ENCODE data around the gene CACNG6. TPM values are rescaled to one million over a fixed set of nuclear protein-coding genes. Genes with fewer than 3 reads are reported as not detected.

Gene CACNG6
- total RNA-seq, 1 donor from 2014 or later, result not detected

DNA sequence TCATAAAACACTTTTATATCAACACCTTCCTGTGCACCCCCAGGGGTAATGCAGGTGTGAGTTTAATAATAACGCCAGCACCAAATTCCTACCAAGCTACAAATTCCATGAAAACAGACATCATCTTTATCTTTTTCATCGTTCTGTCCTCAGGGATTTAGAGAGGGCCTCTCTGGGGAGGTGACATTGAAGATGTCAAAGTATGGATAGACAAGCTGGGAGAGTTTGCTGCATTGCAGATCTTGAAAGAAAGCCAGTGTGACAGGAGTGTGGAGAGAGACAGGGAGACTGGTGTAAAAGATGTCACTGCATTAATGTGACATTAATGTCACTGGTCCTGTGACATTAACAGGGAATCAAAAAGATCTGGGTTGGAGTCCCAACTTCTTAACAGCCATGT is 10.1 kb downstream of the CACNG6 start:
- no peak overlapping the region for H3K4me3 Mint-ChIP-seq (ENCODE audit: unreplicated experiment)
- no peak overlapping the region for H3K27ac Mint-ChIP-seq (ENCODE audit: unreplicated experiment)
- no peaks in the 10 kb centered on the region for H3K27me3 Mint-ChIP-seq (ENCODE audit: unreplicated experiment)
- no peaks in the 10 kb centered on the region for H3K36me3 Mint-ChIP-seq (ENCODE audit: unreplicated experiment)
- no peak for DNase-seq (ENCODE audit: extremely low spot score, unreplicated experiment)
- H3K9me3 Mint-ChIP-seq (ENCODE audit: unreplicated experiment), result no peaks in the 10 kb centered on the region
- H3K4me1 Mint-ChIP-seq (ENCODE audit: unreplicated experiment), result no peaks in the 10 kb centered on the region
- no peak for TF ChIP-seq CTCF (IDR thresholded peaks at IDR 0.05)

GRCh38 chr19:54002495-54003315 is 11.3 kb downstream of the CACNG6 start:
- H3K27me3 Mint-ChIP-seq (ENCODE audit: unreplicated experiment), result no peaks in the 10 kb centered on the region
- H3K27ac Mint-ChIP-seq (ENCODE audit: unreplicated experiment), result no peak overlapping the region
- no peaks in the 10 kb centered on the region for H3K36me3 Mint-ChIP-seq (ENCODE audit: unreplicated experiment)
- no peaks in the 10 kb centered on the region for H3K4me1 Mint-ChIP-seq (ENCODE audit: unreplicated experiment)
- no peak for DNase-seq (ENCODE audit: extremely low spot score, unreplicated experiment)
- TF ChIP-seq CTCF (IDR thresholded peaks at IDR 0.05), result no peak
- H3K4me3 Mint-ChIP-seq (ENCODE audit: unreplicated experiment), result no peak overlapping the region
- H3K9me3 Mint-ChIP-seq (ENCODE audit: unreplicated experiment), result no peaks in the 10 kb centered on the region

GRCh38 chr19:54009440-54009839 is 18.0 kb downstream of the CACNG6 start:
- H3K36me3 Mint-ChIP-seq (ENCODE audit: unreplicated experiment), result no peaks in the 10 kb centered on the region
- no peaks in the 10 kb centered on the region for H3K27me3 Mint-ChIP-seq (ENCODE audit: unreplicated experiment)
- no peak overlapping the region for H3K27ac Mint-ChIP-seq (ENCODE audit: unreplicated experiment)
- DNase-seq (ENCODE audit: extremely low spot score, unreplicated experiment), result no peak
- no peak overlapping the region for H3K4me3 Mint-ChIP-seq (ENCODE audit: unreplicated experiment)
- no peaks in the 10 kb centered on the region for H3K4me1 Mint-ChIP-seq (ENCODE audit: unreplicated experiment)
- H3K9me3 Mint-ChIP-seq (ENCODE audit: unreplicated experiment), result no peaks in the 10 kb centered on the region
- TF ChIP-seq CTCF (IDR thresholded peaks at IDR 0.05), result no peak

- H3K27me3 Mint-ChIP-seq (ENCODE audit: unreplicated experiment), result no peaks in the 10 kb centered on the region
- DNase-seq (ENCODE audit: extremely low spot score, unreplicated experiment), result no peak
- no peak overlapping the region for H3K4me3 Mint-ChIP-seq (ENCODE audit: unreplicated experiment)
- H3K9me3 Mint-ChIP-seq (ENCODE audit: unreplicated experiment), result no peaks in the 10 kb centered on the region
- H3K27ac Mint-ChIP-seq (ENCODE audit: unreplicated experiment), result no peak overlapping the region
- H3K4me1 Mint-ChIP-seq (ENCODE audit: unreplicated experiment), result no peaks in the 10 kb centered on the region
- no peak for TF ChIP-seq CTCF (IDR thresholded peaks at IDR 0.05)
- H3K36me3 Mint-ChIP-seq (ENCODE audit: unreplicated experiment), result no peaks in the 10 kb centered on the region
Observed at GRCh38 chr19:54010474-54010873, 19.0 kb downstream of the CACNG6 start.

DNA sequence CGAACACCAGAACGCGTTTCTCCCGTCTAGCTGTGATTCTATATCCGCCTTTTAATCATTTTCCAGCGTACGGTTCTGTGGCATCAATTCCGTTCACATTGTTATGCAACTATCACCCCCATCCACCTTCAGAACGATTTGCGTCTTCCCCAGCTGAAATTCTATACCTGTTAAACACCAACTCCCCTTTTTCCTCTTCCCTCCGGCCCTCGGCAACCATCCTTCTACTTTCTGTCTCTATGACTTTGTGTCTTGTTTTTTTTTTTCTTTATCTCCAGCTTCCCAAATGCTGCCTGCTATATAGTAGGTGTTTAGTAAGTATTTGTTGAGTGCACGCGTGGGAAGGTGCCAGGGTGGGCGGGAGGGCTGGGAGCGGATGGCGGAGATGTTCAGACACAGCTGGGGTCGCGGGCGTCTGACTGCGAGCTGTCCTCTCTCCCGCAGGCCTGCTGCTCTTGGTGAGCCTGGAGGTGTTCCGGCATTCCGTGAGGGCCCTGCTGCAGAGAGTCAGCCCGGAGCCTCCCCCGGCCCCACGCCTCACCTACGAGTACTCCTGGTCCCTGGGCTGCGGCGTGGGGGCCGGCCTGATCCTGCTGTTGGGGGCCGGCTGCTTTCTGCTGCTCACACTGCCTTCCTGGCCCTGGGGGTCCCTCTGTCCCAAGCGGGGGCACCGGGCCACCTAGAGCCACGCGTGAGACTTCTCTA is 20.2 kb downstream of the CACNG6 start:
- no peaks in the 10 kb centered on the region for H3K27me3 Mint-ChIP-seq (ENCODE audit: unreplicated experiment)
- H3K4me1 Mint-ChIP-seq (ENCODE audit: unreplicated experiment), result no peaks in the 10 kb centered on the region
- H3K9me3 Mint-ChIP-seq (ENCODE audit: unreplicated experiment), result no peaks in the 10 kb centered on the region
- H3K4me3 Mint-ChIP-seq (ENCODE audit: unreplicated experiment), result no peak overlapping the region
- H3K36me3 Mint-ChIP-seq (ENCODE audit: unreplicated experiment), result no peaks in the 10 kb centered on the region
- TF ChIP-seq CTCF (IDR thresholded peaks at IDR 0.05), result no peak
- DNase-seq (ENCODE audit: extremely low spot score, unreplicated experiment), result no peak
- no peak overlapping the region for H3K27ac Mint-ChIP-seq (ENCODE audit: unreplicated experiment)

Measured in osteocyte (in vitro differentiated cells).